Measurements from ENCODE around the gene CYP51A1.

DNA sequence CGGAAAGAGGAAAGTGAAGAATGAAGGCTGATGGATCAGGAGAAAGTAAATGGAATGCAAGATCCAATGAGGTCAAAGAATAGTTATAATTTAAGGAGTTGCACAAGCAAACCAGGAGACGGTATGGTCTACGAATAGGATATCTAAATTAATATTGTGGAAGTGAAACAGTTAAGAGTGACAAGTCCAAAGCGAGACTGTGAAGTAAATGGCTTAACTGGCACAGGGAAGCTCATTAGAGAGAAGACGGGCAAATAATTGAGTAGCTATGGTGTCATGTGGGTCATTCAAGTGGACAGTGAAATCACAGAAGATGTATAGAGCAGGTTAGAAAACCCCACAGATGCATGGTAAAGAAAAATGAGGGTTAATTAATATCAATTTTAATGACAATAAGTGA is 3.2 kb downstream of the CYP51A1 start:
- TF ChIP-seq, protein P1, sequence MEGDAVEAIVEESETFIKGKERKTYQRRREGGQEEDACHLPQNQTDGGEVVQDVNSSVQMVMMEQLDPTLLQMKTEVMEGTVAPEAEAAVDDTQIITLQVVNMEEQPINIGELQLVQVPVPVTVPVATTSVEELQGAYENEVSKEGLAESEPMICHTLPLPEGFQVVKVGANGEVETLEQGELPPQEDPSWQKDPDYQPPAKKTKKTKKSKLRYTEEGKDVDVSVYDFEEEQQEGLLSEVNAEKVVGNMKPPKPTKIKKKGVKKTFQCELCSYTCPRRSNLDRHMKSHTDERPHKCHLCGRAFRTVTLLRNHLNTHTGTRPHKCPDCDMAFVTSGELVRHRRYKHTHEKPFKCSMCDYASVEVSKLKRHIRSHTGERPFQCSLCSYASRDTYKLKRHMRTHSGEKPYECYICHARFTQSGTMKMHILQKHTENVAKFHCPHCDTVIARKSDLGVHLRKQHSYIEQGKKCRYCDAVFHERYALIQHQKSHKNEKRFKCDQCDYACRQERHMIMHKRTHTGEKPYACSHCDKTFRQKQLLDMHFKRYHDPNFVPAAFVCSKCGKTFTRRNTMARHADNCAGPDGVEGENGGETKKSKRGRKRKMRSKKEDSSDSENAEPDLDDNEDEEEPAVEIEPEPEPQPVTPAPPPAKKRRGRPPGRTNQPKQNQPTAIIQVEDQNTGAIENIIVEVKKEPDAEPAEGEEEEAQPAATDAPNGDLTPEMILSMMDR (CRISPR knock-in tag; IDR thresholded peaks at IDR 0.05), result no peak
- TF ChIP-seq ELF1 (CRISPR knock-in tag; IDR thresholded peaks at IDR 0.05) (no peak), MZF1 (CRISPR knock-in tag; IDR thresholded peaks at IDR 0.05; ENCODE audit: borderline replicate concordance) (no peak), GABPA (IDR thresholded peaks at IDR 0.05; ENCODE audit: low read depth, low read length) (no peak), GABPA (CRISPR knock-in tag; IDR thresholded peaks at IDR 0.05; ENCODE audit: low read depth) (no peak), HHEX (CRISPR knock-in tag; IDR thresholded peaks at IDR 0.05) (no peak), KDM6A (CRISPR knock-in tag; IDR thresholded peaks at IDR 0.05; ENCODE audit: low read depth) (no peak), PHF21A (CRISPR knock-in tag; IDR thresholded peaks at IDR 0.05) (no peak), SP1 (IDR thresholded peaks at IDR 0.05) (no peak), SP1 (CRISPR knock-in tag; IDR thresholded peaks at IDR 0.05) (no peak), CENPT (CRISPR knock-in tag; IDR thresholded peaks at IDR 0.05; ENCODE audit: low read depth) (no peak)
- TF ChIP-seq, protein P2, sequence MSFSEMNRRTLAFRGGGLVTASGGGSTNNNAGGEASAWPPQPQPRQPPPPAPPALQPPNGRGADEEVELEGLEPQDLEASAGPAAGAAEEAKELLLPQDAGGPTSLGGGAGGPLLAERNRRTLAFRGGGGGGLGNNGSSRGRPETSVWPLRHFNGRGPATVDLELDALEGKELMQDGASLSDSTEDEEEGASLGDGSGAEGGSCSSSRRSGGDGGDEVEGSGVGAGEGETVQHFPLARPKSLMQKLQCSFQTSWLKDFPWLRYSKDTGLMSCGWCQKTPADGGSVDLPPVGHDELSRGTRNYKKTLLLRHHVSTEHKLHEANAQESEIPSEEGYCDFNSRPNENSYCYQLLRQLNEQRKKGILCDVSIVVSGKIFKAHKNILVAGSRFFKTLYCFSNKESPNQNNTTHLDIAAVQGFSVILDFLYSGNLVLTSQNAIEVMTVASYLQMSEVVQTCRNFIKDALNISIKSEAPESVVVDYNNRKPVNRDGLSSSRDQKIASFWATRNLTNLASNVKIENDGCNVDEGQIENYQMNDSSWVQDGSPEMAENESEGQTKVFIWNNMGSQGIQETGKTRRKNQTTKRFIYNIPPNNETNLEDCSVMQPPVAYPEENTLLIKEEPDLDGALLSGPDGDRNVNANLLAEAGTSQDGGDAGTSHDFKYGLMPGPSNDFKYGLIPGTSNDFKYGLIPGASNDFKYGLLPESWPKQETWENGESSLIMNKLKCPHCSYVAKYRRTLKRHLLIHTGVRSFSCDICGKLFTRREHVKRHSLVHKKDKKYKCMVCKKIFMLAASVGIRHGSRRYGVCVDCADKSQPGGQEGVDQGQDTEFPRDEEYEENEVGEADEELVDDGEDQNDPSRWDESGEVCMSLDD (CRISPR knock-in tag; IDR thresholded peaks at IDR 0.05; ENCODE audit: borderline replicate concordance), result no peak
- TF ChIP-seq, protein P3, sequence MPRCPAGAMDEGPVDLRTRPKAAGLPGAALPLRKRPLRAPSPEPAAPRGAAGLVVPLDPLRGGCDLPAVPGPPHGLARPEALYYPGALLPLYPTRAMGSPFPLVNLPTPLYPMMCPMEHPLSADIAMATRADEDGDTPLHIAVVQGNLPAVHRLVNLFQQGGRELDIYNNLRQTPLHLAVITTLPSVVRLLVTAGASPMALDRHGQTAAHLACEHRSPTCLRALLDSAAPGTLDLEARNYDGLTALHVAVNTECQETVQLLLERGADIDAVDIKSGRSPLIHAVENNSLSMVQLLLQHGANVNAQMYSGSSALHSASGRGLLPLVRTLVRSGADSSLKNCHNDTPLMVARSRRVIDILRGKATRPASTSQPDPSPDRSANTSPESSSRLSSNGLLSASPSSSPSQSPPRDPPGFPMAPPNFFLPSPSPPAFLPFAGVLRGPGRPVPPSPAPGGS (CRISPR knock-in tag; IDR thresholded peaks at IDR 0.05), result no peak
- TF ChIP-seq, protein P4, sequence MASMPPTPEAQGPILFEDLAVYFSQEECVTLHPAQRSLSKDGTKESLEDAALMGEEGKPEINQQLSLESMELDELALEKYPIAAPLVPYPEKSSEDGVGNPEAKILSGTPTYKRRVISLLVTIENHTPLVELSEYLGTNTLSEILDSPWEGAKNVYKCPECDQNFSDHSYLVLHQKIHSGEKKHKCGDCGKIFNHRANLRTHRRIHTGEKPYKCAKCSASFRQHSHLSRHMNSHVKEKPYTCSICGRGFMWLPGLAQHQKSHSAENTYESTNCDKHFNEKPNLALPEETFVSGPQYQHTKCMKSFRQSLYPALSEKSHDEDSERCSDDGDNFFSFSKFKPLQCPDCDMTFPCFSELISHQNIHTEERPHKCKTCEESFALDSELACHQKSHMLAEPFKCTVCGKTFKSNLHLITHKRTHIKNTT (CRISPR knock-in tag; IDR thresholded peaks at IDR 0.05), result no peak

All from HepG2 (cell line).